Hepatocyte (in vitro differentiated cells): ENCODE measurements around the gene CD93.

Source experiments
- CTCF ChIP-seq: fragments of 200-600 bp; sonication (generic); IDR thresholded peaks from 2 replicates; pipeline ENCODE4 v1.5.1; 2016; ENCODE audit warnings: antibody characterized with exemption, mild to moderate bottlenecking; ENCODE audit not compliant: poor library complexity
- EZH2 ChIP-seq: fragments of 200-600 bp; sonication (generic); IDR thresholded peaks from 2 replicates; pipeline ENCODE4 v1.6.1; 2016; ENCODE audit warnings: antibody characterized with exemption, mild to moderate bottlenecking, borderline replicate concordance
- EZH2phosphoT487 ChIP-seq: fragments of 200-600 bp; sonication (generic); IDR thresholded peaks from one replicate; pipeline ENCODE4 v1.6.1; 2018; ENCODE audit warnings: antibody characterized with exemption, mild to moderate bottlenecking, low read depth, moderate library complexity; ENCODE audit not compliant: unreplicated experiment, severe bottlenecking

DNA sequence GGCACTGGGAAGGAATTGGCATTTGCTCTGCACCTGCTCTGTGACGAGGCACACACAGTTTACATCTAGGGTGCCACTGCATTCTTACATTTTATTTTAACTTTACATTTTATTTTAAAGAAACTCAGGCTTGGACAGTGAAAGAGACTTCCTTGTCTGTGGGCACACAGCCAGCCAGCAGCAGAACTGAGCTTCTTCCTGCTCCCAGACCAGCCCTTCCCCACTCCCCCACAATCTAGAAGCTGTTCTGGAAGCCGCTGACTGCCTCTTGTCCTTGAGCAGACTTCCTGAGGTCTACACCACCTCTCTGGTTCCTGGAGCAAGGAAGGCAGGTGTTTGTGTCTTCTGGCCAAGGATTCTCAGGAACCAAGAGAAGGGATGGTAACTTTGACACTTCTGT lies 27.9 kb upstream of the CD93 start:
- no peak for TF ChIP-seq CTCF
- no peak for TF ChIP-seq EZH2
- no peak for TF ChIP-seq EZH2phosphoT487
